ENCODE data around the gene CLDND1. TPM values are rescaled to one million over a fixed set of nuclear protein-coding genes. Genes with fewer than 3 reads are reported as not detected.
"Not testable (repeated sequence)": the region's sequence is repeated elsewhere in the genome, so short reads cannot be mapped to it uniquely, and the experiment has no call there.

CLDND1 gene
- 34.8 TPM for total RNA-seq

DNA sequence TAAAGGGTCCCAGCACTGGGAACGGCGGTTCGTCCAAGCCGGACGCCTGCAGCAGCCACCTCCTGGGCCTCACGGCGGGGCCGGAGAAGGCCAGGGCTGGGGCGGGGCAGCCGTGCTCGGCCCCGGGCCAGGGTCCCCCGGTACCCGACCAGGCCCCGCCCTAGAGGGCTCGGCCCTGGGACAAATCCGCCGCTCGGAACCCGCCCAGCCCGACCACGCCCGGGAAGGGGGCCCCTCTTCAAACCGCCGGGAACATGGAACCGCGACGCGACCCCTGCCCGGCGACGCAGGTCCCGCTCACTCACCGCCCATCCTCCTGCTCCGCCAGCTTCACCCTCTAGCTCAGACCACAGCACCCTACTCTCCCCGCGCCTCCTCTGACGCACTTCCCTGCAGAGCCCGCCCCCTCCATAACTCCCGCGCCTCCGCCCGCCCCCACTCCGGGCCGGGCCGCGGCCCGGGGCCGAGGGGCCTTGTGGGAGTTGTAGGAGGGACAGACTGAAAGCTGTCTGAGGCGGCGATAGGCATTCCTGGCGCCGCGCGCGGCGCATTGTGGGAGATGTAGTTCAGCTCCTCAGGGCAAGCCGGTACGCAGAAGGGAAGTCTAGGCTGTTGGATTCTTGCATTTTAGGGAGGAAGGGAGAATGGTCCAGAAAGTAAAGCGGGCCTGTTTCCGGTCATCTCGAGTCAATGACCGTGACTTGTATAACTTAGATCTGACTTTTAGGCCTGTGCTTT is at the start of gene CLDND1:
Gene CLDND1, minus strand, starts transcription at position 359 of the 738 bp plus-strand sequence. CDS start 1,478 bp downstream, outside the sequence.
- DNase-seq (ENCODE audit: low spot score) (peak; percentile 99), ATAC-seq (peak; percentile 96)

DNA sequence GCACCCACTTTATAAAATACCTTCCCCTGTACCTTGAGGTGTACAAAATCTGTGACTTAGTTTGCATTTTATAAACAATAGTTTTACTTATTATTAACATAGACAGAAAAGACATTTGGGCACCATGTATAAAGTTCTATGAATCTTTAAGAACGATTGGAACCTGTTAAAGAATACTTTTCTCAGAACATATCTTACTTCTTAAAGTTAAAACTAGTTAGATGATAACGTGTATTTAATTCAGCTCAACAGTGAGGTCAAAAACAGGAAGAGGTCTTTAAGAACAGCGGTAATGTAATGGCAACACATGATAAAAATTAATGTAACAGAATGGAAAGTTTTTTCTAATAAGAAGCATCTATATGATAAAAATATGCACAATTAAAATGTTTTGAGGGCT is 45.7 kb upstream of the CLDND1 start:
- DNase-seq (ENCODE audit: low spot score) (no peak), ATAC-seq (no peak)

DNA sequence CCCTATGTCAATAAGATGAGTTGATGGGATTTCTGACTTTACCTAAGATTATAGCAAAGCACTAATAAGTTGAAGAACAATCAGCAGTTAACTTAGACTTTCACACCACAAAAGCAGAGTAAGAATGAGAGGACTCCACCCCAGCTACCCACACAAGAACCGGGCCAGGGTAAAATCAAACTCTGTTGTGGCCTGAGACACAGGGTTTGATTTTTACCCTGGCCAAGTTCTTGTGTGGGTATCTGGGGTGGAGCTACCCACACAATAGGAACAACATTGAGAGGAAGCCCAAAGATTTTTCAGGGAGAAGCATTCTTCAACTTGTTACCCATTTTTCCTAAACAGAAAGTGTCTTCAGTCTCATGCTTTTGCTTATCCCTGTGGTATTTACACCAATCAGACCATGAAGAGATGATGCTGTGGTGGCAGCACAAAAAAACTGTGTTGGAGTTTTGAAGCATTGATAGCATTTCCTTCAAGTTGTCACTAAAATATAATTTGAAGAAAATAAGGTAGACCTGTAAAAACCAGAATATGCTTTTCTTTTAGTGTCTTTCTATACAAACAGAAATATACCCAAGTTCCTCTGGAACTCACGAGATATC is 45.1 kb upstream of the CLDND1 start:
- no peak for ATAC-seq
- DNase-seq (ENCODE audit: low spot score) = no peak

DNA sequence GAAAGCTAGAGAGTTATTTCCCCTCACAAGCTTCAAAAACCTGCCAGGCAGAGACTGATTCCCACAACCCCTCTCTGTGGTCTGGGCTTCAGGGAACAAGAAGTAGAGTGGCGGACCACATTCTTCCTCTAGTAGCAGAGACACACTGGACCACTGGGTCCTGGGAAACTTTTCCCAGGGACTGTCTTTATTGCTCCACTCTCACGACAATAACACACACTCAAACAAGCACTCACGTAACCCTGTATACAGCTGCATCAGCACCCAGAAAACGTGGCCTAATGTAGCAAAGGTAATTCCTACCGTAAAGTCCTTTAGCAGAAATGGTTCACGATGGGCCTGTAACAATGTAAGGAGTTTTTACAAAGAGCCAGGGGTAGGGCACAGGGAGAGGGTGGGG is 43.1 kb upstream of the CLDND1 start:
- no peak for DNase-seq (ENCODE audit: low spot score)
- ATAC-seq = no peak

DNA sequence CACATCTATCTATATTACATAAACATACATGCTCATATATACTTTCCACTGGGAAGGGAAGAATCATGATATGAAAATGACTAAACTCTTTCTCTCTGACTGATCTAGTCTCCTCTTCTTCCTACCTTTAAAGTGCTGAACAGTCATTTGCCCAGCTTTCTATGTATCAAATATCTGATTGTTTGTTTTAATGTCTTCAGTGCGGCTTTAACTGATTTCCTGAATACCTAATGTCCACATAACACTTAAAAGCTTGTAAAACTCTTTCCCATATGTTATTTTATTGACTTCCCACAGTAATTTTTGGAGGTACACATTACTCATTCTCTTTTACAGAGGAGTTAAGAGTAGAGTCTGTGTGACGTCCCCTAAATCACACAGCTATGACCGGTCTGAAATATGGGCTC is 42.5 kb upstream of the CLDND1 start:
- ATAC-seq = no peak
- no peak for DNase-seq (ENCODE audit: low spot score)

DNA sequence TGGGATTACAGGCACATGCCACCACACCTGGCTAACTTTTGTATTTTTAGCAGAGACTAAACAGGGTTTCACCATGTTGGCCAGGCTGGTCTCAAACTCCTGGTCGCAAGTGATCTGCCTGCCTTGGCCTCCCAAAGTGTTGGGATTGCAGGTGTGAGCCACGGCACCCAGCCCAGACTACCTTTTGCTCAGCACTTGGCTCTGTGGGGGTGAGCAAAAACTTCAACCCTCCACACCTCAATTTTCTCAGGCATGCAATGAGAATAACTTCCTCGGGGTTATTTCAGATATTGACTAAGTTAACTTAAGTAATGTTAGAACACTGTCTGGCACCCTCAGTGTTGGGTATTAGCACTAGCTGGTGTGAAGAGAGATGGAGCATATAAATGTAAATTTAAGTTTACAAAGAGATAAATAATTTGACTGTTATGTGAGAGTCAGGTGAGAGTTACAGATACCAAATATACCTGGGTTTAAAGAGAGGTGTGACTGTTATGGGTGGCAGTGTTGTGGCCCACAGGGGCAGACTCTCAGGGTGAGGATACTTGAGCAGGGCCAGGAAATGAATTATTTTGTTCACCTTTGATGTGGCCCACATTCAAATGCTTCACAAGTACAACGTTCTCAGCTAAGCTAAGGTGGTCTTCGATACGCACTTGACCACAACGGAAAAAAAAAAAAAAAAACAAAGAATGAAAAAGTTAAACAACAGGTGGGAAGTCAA is 41.7 kb upstream of the CLDND1 start:
- no peak for DNase-seq (ENCODE audit: low spot score)
- no peak for ATAC-seq

DNA sequence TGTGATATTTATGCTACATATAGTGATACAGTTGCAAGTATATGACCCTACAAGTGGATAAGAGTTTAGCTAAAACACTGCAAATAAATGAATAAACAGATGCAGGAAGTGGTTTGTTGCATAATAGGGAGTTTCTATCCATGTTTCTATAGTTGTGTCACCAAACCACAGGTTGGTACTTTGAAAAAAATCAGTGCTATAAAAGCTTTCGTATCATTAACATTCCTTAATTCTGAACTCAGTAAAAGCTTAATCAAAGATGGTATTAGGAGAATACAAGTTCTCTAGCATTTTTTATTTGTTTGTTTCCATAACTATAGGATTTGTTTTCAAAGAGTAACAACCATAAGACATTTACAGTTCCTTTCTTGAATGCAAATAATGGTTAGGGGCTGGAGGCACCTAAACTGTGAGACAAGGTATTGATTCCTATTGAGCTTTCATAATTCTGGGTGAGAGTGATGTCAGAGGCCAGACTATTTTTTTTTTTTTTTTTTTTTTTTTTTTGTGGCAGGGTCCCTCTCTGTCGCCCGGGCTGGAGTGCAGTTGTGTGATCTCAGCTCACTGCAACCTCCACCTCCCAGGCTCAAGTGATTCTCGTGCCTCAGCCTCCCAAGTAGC is 41.1 kb upstream of the CLDND1 start:
- no peak for DNase-seq (ENCODE audit: low spot score)
- ATAC-seq = no peak

DNA sequence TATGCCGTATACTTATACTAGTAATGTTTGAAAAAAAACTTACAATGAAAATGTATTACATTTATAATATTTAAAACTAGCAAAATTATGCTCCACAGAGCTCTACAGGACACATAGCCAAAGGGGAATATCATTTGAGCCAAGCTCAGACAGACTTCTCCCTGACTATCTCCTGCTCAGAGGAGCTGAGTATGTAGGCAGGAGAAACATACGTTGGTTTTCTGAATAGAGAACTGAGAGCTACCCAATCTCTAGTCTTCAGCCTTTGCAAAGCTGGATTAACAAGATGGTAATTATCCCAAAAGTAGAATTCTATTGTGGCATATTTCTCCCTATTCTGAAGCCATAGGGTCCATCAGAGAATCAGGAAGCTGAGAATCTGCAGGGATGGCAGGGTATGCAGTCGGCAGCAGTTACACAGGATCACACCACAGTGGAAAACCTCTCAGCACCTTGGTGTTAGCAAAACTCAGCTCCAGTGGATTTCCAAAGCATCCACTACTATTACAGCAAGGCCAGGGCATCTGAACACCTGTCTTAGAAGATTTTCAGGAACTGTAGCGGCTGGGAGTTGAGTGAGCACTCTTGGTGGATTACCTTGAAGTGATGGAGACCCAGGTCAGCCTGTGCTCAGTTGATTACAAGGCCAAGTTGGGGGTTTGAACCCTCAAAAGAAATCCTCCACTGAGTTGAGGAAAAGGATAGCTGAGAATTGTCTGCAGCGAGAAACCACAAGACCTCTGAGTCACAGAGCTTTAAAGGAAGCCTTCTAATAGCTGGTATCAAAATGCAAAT is 39.2 kb upstream of the CLDND1 start:
- ATAC-seq (no peak), DNase-seq (ENCODE audit: low spot score) (no peak)

DNA sequence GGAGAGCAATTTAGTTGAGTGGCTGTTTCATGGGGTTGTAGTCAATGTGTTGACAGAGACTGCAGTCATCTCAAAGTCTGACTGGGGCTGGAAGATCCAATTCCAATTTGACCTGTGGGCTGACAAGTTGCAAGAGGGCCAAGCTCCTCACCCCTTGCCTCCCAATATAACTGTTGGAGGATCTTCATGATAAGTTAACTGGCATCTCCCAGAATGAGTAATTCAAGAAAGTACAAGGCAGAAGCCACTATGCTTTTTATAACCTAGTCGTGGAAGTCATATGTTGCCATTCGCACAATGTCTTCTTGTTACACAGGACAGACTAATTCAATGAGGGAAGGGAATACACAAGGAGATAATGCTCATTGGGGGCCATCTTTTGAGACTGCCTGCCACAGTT is 38.2 kb upstream of the CLDND1 start:
- ATAC-seq = no peak
- no peak for DNase-seq (ENCODE audit: low spot score)

DNA sequence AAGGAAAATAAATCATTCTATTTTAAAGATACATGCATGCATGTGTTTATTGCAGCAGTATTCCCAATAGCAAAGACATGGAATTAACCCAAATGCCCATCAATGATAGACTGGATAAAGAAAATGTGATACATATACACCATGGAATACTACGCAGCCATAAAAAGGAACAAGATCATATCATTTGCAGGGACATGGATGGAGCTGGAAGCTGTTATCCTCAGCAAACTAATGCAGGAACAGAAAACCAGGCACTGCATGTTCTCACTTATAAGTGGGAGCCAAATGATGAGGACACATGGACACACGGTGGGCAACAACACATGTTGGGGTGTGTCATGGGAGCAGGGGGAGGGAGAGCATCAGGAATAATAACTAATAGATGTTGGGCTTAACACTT is 37.1 kb upstream of the CLDND1 start:
- DNase-seq (ENCODE audit: low spot score); ATAC-seq: not testable (repeated sequence)

DNA sequence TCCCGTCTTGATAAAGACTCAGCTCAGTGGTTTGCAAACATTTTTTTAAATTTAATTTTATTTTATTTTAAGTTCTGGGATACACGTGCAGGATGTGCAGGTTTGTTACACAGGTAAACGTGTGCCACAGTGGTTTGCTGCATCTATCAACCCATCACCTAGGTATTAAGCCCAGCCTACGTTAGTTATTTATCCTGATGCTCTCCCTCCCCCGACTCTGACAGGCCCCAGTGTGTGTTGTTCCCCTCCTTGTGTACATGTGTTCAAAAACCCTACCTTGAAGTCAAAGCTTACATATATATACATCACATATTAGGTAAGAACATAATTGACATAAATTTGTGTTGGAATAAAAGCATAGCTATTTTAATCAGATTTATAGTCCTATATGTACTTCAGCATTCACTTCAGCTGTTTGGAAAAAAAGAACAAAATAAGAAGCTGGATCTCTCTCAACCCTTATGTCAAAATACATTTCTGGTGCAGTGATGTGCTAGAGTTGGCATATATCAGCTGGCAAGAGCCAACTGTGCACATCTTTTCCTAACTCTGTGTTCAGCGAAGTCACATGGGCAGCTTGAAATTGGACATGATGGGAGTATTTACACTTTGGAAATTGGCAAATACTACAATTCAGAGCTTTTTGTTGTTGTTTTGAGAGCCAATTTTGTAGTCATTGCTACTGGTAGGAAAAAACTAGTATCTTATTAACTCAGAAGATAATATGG is 35.6 kb upstream of the CLDND1 start:
- DNase-seq (ENCODE audit: low spot score) (no peak), ATAC-seq (no peak)

DNA sequence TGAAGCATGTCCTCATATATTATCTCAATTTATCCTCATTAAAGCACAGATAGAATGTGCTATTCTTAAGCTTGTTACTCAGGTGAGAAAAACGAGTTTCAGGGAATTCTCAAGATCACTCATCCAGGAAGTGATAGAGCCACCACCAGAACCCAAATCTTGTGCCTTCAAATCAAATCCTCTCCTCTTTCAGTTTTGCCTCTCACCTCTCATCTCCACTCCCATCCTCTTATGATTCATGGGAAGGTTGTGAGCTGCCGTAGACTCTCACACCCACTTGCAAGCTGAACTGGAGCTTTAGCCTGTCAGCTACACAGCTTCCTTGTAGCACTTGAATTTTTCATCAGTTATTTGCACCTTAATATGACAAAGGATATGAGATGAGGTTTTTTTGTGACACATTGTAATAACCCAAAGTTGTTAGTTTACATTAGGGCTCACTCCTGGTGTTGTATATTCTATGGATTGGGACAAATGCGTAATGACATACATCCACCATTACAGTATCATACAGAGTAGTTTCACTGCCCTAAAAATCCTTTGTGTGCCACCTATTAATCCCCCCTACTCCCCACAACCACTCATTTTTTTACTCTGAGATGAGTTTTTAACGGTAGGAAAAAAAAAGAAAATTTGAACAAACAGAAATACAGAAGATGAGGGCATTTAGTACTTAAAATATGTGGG is 34.8 kb upstream of the CLDND1 start:
- no peak for ATAC-seq

DNA sequence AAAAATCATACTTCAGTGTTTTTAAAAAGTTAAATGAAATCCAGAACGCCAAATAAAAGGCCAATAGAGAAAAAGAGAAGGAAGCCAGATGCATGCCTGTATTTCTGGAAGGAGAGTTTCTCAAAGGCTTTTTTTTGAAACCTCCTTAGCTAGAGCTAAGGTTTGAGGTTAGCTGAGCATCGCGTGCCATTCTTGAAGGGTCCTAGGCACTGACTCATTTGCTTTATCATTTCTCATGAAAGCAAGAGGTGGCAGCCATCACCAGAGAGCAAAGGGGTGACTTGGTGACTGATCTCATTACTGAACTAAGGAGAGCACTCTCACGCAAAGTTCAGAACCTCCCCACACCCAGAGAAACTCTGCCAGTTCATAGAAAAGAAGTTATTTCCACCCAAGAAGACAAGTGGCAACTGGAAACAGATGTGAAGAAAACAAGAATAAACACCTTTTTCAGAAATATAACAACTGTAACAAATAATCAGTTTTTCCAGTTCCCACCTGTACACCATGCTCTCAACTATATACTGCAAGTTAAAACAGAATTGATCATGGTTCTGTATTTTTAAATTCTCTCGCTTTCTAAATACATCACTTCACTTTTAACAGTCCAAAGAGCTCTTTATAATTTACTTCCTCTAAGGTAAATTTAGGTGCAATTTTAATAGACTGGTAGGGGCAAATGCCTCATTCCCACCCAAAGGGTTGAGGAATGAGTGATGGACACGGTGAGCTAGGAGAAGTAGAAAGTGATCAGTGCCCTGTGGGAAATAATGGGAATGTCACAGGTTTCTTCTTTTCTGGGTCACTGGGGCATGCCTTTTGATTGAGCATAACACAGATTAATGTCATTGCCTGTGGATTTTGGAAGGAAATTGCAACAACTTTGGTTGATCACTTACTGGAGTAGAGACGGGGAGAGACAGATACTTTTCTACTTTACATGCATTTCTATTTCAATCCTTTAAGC is 33.7 kb upstream of the CLDND1 start:
- DNase-seq (ENCODE audit: low spot score) = no peak
- ATAC-seq = no peak

More for the DNA sequence above, 34.8 kb upstream of the CLDND1 start:
- no peak for DNase-seq (ENCODE audit: low spot score)

DNA sequence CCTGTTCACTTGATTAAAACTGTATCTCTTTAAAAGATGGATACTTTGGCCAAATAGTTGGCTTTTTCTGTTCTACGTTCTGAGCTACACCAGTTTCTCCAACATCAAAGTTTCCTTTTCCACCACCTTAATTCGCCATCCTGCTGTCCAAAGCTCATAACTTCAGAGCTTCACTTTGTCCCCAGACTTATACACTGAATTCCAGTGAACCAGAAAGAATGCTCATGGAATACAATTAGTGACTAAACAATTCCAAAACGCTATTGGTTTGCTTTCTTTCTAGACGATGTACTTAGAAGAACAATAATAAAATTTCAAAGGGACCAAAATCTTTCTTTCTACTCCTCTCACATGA is 32.3 kb upstream of the CLDND1 start:
- DNase-seq (ENCODE audit: low spot score) = no peak
- no peak for ATAC-seq

DNA sequence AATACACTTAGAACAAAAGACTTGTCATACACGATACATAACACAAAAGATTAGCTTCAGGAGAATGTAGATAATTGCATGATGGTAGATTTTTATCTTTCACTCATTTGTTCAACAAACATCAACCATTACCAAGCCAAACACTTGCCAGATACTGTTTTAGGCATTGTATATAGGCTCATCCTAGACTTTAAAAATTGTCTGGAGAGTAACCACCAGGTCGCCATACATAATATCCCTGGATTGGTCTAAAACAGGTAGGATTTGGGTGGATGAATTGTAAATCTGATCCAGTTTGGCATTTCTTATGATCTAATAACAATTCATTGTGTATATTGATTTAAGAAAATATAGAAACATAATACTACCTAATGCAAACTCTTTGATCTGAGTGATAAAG is 31.9 kb upstream of the CLDND1 start:
- no peak for ATAC-seq

DNA sequence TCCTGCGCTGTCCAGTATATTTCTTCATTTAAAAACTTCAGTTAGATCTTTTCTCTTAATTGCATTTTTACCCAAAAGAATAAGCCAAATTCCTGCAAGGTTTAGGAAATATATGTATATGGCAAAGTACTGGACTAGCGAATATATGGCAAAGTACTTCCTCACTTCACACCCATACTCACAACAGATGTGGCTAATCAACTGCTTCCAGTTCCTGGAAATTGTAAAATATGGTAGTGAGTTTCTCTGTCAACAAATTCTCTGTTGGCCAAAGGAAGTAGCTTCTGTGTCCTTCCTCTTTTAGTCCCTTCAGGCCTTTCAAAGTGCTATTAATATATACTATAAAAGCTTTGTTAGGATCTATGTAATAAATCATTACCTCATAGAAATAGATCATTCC is 31.1 kb upstream of the CLDND1 start:
- DNase-seq (ENCODE audit: low spot score) (no peak), ATAC-seq (no peak)

More for the DNA sequence above, 31.9 kb upstream of the CLDND1 start:
- DNase-seq (ENCODE audit: low spot score) = no peak

DNA sequence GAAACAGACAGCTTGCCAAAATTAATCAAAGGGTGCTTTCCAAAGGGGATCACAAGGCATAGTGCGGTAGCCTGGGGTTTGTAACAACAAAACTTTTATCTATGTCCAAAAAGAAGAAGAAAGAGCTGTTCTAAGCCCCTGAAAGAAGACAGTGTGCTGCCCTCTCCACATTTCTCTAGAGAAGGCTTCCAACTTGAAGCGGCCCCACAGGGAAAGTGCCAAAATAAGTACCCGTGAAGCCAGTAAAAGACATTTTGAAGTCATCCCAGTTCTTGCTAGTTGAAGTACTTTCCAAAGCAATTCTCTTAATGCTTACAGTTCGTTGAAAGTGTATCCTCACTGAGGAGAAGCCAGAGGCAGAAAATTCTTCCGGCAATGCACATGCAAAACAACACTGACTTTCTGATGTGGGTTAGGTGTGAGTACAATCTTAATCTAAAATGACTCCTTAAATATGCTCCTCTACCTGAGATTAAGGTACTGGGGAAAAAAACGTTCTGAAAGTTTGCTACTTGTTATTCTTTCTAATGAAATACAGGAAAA is 30.4 kb upstream of the CLDND1 start:
- ATAC-seq (no peak), DNase-seq (ENCODE audit: low spot score) (no peak)
